Measurements from ENCODE around the gene ANKRD13B.

Gene ANKRD13B

DNA sequence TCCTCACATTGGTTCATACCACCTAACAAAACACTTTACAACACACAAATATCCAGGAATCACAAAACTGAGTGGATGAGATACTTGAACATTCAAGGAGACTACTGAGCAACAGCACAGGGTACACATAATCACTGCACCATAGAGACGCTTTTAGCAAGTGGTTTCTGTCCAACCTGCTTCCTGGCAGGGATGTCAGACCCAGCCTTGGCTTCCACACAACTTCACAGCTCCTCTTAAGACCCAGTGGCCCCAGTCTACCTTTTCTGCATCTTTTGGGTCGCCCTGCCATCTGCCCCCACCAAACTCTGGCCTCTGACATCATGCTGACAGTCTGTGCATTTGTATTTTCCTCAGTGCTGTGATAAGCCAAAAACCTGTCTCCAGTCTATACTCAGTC is 35.7 kb downstream of the ANKRD13B start:
- H3K27ac ChIP-seq, result no peak overlapping the region
- no peak for TF ChIP-seq ZFX (IDR thresholded peaks at IDR 0.05; ENCODE audit: borderline replicate concordance)
- TF ChIP-seq, protein P1, sequence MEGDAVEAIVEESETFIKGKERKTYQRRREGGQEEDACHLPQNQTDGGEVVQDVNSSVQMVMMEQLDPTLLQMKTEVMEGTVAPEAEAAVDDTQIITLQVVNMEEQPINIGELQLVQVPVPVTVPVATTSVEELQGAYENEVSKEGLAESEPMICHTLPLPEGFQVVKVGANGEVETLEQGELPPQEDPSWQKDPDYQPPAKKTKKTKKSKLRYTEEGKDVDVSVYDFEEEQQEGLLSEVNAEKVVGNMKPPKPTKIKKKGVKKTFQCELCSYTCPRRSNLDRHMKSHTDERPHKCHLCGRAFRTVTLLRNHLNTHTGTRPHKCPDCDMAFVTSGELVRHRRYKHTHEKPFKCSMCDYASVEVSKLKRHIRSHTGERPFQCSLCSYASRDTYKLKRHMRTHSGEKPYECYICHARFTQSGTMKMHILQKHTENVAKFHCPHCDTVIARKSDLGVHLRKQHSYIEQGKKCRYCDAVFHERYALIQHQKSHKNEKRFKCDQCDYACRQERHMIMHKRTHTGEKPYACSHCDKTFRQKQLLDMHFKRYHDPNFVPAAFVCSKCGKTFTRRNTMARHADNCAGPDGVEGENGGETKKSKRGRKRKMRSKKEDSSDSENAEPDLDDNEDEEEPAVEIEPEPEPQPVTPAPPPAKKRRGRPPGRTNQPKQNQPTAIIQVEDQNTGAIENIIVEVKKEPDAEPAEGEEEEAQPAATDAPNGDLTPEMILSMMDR (IDR thresholded peaks at IDR 0.05), result no peak

DNA sequence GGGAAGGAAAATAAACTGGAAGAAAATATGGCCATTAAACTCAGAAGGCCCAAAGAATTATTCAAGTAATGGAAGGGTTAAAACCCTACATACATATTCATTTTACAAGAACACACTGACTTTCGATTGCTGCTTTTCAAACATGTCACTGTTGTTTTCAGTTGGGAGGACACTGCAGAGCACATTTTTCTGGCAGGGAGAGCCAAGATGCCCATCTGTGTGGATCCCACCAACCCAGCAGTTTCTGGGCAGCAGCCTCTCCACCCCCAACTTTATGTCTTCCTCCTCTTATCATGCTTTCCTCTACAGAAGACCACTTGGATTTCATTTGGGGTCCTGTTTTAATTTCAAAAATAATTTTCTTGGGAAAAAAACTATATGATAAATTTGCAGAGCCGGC is 36.9 kb downstream of the ANKRD13B start:
- no peak overlapping the region for H3K27ac ChIP-seq
- TF ChIP-seq ZFX (IDR thresholded peaks at IDR 0.05; ENCODE audit: borderline replicate concordance), result no peak
- TF ChIP-seq, protein P1 (IDR thresholded peaks at IDR 0.05), result no peak

GRCh38 chr17:29630630-29631193 is 37.8 kb downstream of the ANKRD13B start:
- no peak overlapping the region for H3K27ac ChIP-seq
- TF ChIP-seq, protein P1 (IDR thresholded peaks at IDR 0.05), result no peak
- no peak for TF ChIP-seq ZFX (IDR thresholded peaks at IDR 0.05; ENCODE audit: borderline replicate concordance)

- TF ChIP-seq ZFX (IDR thresholded peaks at IDR 0.05; ENCODE audit: borderline replicate concordance), result no peak
- TF ChIP-seq, protein P1 (IDR thresholded peaks at IDR 0.05), result no peak
- no peak overlapping the region for H3K27ac ChIP-seq
These were observed 41.0 kb downstream of the ANKRD13B start for GRCh38 chr17:29633886-29634285.

- TF ChIP-seq, protein P1 (IDR thresholded peaks at IDR 0.05), result no peak
- TF ChIP-seq ZFX (IDR thresholded peaks at IDR 0.05; ENCODE audit: borderline replicate concordance), result no peak
- H3K27ac ChIP-seq, result no peak overlapping the region
These were observed 47.5 kb downstream of the ANKRD13B start for GRCh38 chr17:29640413-29640812.

GRCh38 chr17:29640981-29641642 is 48.2 kb downstream of the ANKRD13B start:
- TF ChIP-seq ZFX (IDR thresholded peaks at IDR 0.05; ENCODE audit: borderline replicate concordance), result no peak
- TF ChIP-seq, protein P1 (IDR thresholded peaks at IDR 0.05), result no peak
- no peak overlapping the region for H3K27ac ChIP-seq

GRCh38 chr17:29642171-29642611 is 49.3 kb downstream of the ANKRD13B start:
- H3K27ac ChIP-seq, result peak overlapping the region; percentile 68
- TF ChIP-seq ZFX (IDR thresholded peaks at IDR 0.05; ENCODE audit: borderline replicate concordance), result no peak
- TF ChIP-seq, protein P1 (IDR thresholded peaks at IDR 0.05), result no peak
